Measurements from ENCODE around the gene BDH2. TPM values are rescaled to one million over a fixed set of nuclear protein-coding genes. Genes with fewer than 3 reads are reported as not detected.

BDH2 gene
- total RNA-seq, 3 donors from 2014 or later (not counting 1 experiment from before 2014, with no cell fraction given) = 12.1 to 16.6 (median 15.9) TPM

GRCh38 chr4:103075894-103076746 lies 23.5 kb downstream of the BDH2 start:
- intact Hi-C loops (cut with micrococcal nuclease) = loop anchor here (2.0 to 5.0 kb wide), 2 partner anchors 57 to 249 kb away; partner anchors contain the start of genes SLC9B1 and UBE2D3
- H3K9me3 ChIP-seq (ENCODE audit: control insufficient read depth, insufficient read depth, low read length) = no peaks in the 10 kb centered on the region
- Mint-ChIP-seq H3K27me3 (ENCODE audit: low read depth in 2 of 2) (no peaks in the 10 kb centered on the region), H3K9me3 (no peaks in the 10 kb centered on the region), H3K27ac (peak overlapping the region; percentile 90 to 92), H3K4me1 (peaks cover 24 to 35% of the 10 kb centered on the region in 2 donors), H3K36me3 (no peaks in the 10 kb centered on the region), H3K4me3 (peak overlapping the region; percentile 88)
- peak; percentile 82 to 91 (median 83) for ATAC-seq
- H3K36me3 ChIP-seq (ENCODE audit: control insufficient read depth, insufficient read depth, low read length) = no peaks in the 10 kb centered on the region
- peak; percentile 68 to 79 for DNase-seq
- H3K27me3 ChIP-seq (ENCODE audit: control insufficient read depth, insufficient read depth, low read length) = no peaks in the 10 kb centered on the region
- peak overlapping the region; percentile 65 for H3K4me3 ChIP-seq (ENCODE audit: low read length)
- H3K4me1 ChIP-seq (ENCODE audit: control insufficient read depth, insufficient read depth, low read length) = peaks cover 18% of the 10 kb centered on the region
- no peak for TF ChIP-seq CTCF (IDR thresholded peaks at IDR 0.05)
- peak overlapping the region; percentile 88 for H3K27ac ChIP-seq (ENCODE audit: low read length)
- under 1% methylated on average over 82 of the region's 82 CpGs for WGBS (ENCODE audit: insufficient coverage)

GRCh38 chr4:103075435-103075893 lies 24.2 kb downstream of the BDH2 start:
- H3K27me3 ChIP-seq (ENCODE audit: control insufficient read depth, insufficient read depth, low read length) = no peaks in the 10 kb centered on the region
- WGBS (ENCODE audit: insufficient coverage) = 15% methylated on average over 4 of the region's 4 CpGs
- ATAC-seq = no peak
- Mint-ChIP-seq H3K4me1 (peaks cover 24 to 35% of the 10 kb centered on the region in 2 donors), H3K9me3 (no peaks in the 10 kb centered on the region), H3K27ac (peak overlapping the region; percentile 90 to 92), H3K36me3 (no peaks in the 10 kb centered on the region), H3K4me3 (peak overlapping the region; percentile 88), H3K27me3 (ENCODE audit: low read depth in 2 of 2) (no peaks in the 10 kb centered on the region)
- H3K36me3 ChIP-seq (ENCODE audit: control insufficient read depth, insufficient read depth, low read length) = no peaks in the 10 kb centered on the region
- H3K9me3 ChIP-seq (ENCODE audit: control insufficient read depth, insufficient read depth, low read length) = no peaks in the 10 kb centered on the region
- H3K27ac ChIP-seq (ENCODE audit: low read length) = peak overlapping the region; percentile 88
- peak overlapping the region; percentile 65 for H3K4me3 ChIP-seq (ENCODE audit: low read length)
- TF ChIP-seq CTCF (IDR thresholded peaks at IDR 0.05) = no peak
- peaks cover 18% of the 10 kb centered on the region for H3K4me1 ChIP-seq (ENCODE audit: control insufficient read depth, insufficient read depth, low read length)
- peak in 1 of 2 donors; percentile 8 for DNase-seq
- intact Hi-C loops (cut with micrococcal nuclease) = loop anchor here (5.0 kb wide), 1 partner anchor 248 kb away; the partner anchor contains the start of gene UBE2D3

DNA sequence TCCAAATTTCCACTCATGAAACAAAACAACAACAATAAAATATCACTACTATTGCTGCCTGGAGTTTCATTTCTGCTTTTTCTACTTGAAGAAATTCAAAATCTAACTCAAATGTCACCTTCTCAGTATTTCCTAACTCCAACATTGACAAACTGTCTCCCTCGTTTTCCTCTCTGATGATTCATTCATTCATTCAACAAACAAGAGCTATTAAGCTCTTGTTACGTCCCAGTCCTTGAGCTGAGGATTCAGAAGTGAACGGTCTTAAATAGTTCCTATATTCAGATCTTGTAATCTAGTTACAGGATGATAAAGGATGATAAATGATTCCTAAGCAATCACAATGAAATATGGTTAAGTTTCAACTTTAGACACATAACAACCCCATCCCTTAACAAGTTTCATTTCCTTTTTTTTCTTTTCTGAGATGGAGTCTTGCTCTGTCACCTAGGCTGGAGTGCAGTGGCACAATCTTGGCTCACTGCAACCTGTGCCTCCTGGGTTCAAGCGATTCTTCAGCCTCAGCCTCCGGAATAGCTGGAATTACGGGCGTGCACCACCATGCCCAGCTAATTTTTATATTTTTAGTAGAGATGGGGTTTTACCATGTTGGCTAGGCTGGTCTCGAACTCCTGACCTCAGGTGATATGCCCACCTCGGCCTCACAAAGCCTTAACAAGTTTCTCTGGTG lies 24.7 kb downstream of the BDH2 start:
- peak overlapping the region; percentile 88 for H3K27ac ChIP-seq (ENCODE audit: low read length)
- H3K27me3 ChIP-seq (ENCODE audit: control insufficient read depth, insufficient read depth, low read length) = no peaks in the 10 kb centered on the region
- Mint-ChIP-seq H3K27me3 (ENCODE audit: low read depth in 2 of 2) (no peaks in the 10 kb centered on the region), H3K4me3 (peak overlapping the region; percentile 88), H3K27ac (peak overlapping the region; percentile 90 to 92), H3K4me1 (peaks cover 24 to 35% of the 10 kb centered on the region in 2 donors), H3K36me3 (no peaks in the 10 kb centered on the region), H3K9me3 (no peaks in the 10 kb centered on the region)
- H3K4me3 ChIP-seq (ENCODE audit: low read length) = no peak overlapping the region
- no peak for TF ChIP-seq CTCF (IDR thresholded peaks at IDR 0.05)
- ATAC-seq (no peak), DNase-seq (peak in 1 of 2 donors; percentile 9)
- intact Hi-C loops (cut with micrococcal nuclease) = loop anchor here (5.0 kb wide), 1 partner anchor 248 kb away; the partner anchor contains the start of gene UBE2D3
- peaks cover 18% of the 10 kb centered on the region for H3K4me1 ChIP-seq (ENCODE audit: control insufficient read depth, insufficient read depth, low read length)
- no peaks in the 10 kb centered on the region for H3K36me3 ChIP-seq (ENCODE audit: control insufficient read depth, insufficient read depth, low read length)
- WGBS (ENCODE audit: insufficient coverage) = 81% methylated on average over 8 of the region's 9 CpGs
- H3K9me3 ChIP-seq (ENCODE audit: control insufficient read depth, insufficient read depth, low read length) = no peaks in the 10 kb centered on the region
